SK-N-SH treated with all-trans-retinoic acid at 6 μM for 48 hours (cell line): ENCODE measurements around the gene FCHSD2.
"Not testable (repeated sequence)": the region's sequence is repeated elsewhere in the genome, so short reads cannot be mapped to it uniquely, and the experiment has no call there.

Experiments
- ATAC-seq: fragments of 200-7000 bp; cut with Tn5 transposase; 3 replicates; pipeline ENCODE4 v1.9.1; 2020; ENCODE audit warnings: mild to moderate bottlenecking, moderate library complexity
- BACH2 ChIP-seq: fragments of 250-450 bp; sonication (Bioruptor Pico); IDR thresholded peaks from 2 replicates; pipeline ENCODE4 v1.9.0; 2021; ENCODE audit warnings: mild to moderate bottlenecking, borderline replicate concordance
- CREB5 ChIP-seq: fragments of 250-450 bp; sonication (Bioruptor Pico); IDR thresholded peaks from 2 replicates; pipeline ENCODE4 v1.5.1; 2020; ENCODE audit warnings: low read depth, mild to moderate bottlenecking, moderate library complexity
- CSDC2 ChIP-seq: fragments of 250-450 bp; sonication (Bioruptor Pico); IDR thresholded peaks from 2 replicates; pipeline ENCODE4 v1.5.0; 2020; ENCODE audit warnings: mild to moderate bottlenecking, moderate library complexity
- CSRNP3 ChIP-seq: fragments of 250-450 bp; sonication (Bioruptor Pico); IDR thresholded peaks from 2 replicates; pipeline ENCODE4 v1.5.1; 2021; ENCODE audit warnings: mild to moderate bottlenecking, moderate library complexity
- ESRRG ChIP-seq: fragments of 250-450 bp; sonication (Bioruptor Pico); IDR thresholded peaks from 2 replicates; pipeline ENCODE4 v1.6.1; 2021; ENCODE audit warnings: mild to moderate bottlenecking
- GLIS3 ChIP-seq: fragments of 250-450 bp; sonication (Bioruptor Pico); IDR thresholded peaks from 2 replicates; pipeline ENCODE4 v1.5.0; 2020; ENCODE audit warnings: mild to moderate bottlenecking, moderate library complexity
- ISL1 ChIP-seq: fragments of 250-450 bp; sonication (Bioruptor Pico); IDR thresholded peaks from 2 replicates; pipeline ENCODE4 v2.1.2; 2022; ENCODE audit warnings: mild to moderate bottlenecking, moderate library complexity
- OSR1 ChIP-seq: fragments of 250-450 bp; sonication (Bioruptor Pico); IDR thresholded peaks from 2 replicates; pipeline ENCODE4 v1.8.0; 2022; ENCODE audit warnings: moderate library complexity, mild to moderate bottlenecking, inconsistent platforms
- PATZ1 ChIP-seq: fragments of 250-450 bp; sonication (Bioruptor Pico); IDR thresholded peaks from 2 replicates; pipeline ENCODE4 v1.8.0; 2020; ENCODE audit warnings: mild to moderate bottlenecking, moderate library complexity, borderline replicate concordance
- POU6F1 ChIP-seq: fragments of 250-450 bp; sonication (Bioruptor Pico); IDR thresholded peaks from 2 replicates; pipeline ENCODE4 v1.8.0; 2021; ENCODE audit warnings: low read depth, mild to moderate bottlenecking, moderate library complexity, borderline replicate concordance
- PPARA ChIP-seq: fragments of 250-450 bp; sonication (Bioruptor Pico); IDR thresholded peaks from 2 replicates; pipeline ENCODE4 v1.5.0; 2020; ENCODE audit warnings: mild to moderate bottlenecking, borderline replicate concordance
- RARB ChIP-seq: fragments of 250-450 bp; sonication (Bioruptor Pico); IDR thresholded peaks from 2 replicates; pipeline ENCODE4 v1.8.0; 2021; ENCODE audit warnings: mild to moderate bottlenecking, moderate library complexity
- TCF4 ChIP-seq: fragments of 250-450 bp; sonication (Bioruptor Pico); IDR thresholded peaks from 2 replicates; pipeline ENCODE4 v1.8.0; 2021; ENCODE audit warnings: mild to moderate bottlenecking, moderate library complexity, borderline replicate concordance
- TSHZ2 ChIP-seq: fragments of 250-450 bp; sonication (Bioruptor Pico); IDR thresholded peaks from 2 replicates; pipeline ENCODE4 v1.5.0; 2020; ENCODE audit warnings: mild to moderate bottlenecking, moderate library complexity
- ZC3H10 ChIP-seq: fragments of 250-450 bp; sonication (Bioruptor Pico); IDR thresholded peaks from 2 replicates; pipeline ENCODE4 v1.5.1; 2021; ENCODE audit warnings: mild to moderate bottlenecking, moderate library complexity
- ZFP3 ChIP-seq: fragments of 250-450 bp; sonication (Bioruptor Pico); IDR thresholded peaks from 2 replicates; pipeline ENCODE4 v1.5.0; 2020; ENCODE audit warnings: mild to moderate bottlenecking, moderate library complexity
- ZFP30 ChIP-seq: fragments of 450-650 bp; formaldehyde crosslinking; IDR thresholded peaks from 2 replicates; pipeline ENCODE4 v1.5.0; 2022; ENCODE audit warnings: mild to moderate bottlenecking, moderate library complexity
- ZNF565 ChIP-seq: fragments of 450-650 bp; formaldehyde crosslinking; conservative IDR thresholded peaks from 2 replicates; pipeline ENCODE4 v1.5.0; 2020; ENCODE audit warnings: low read depth, mild to moderate bottlenecking, moderate library complexity
- ZNF70 ChIP-seq: fragments of 450-650 bp; formaldehyde crosslinking; IDR thresholded peaks from 2 replicates; pipeline ENCODE4 v1.5.0; 2020; ENCODE audit warnings: mild to moderate bottlenecking, moderate library complexity
- ZNF8 ChIP-seq: fragments of 450-650 bp; formaldehyde crosslinking; IDR thresholded peaks from 2 replicates; pipeline ENCODE4 v1.5.0; 2020; ENCODE audit warnings: mild to moderate bottlenecking, moderate library complexity

FCHSD2 gene

GRCh38 chr11:72812967-72813739 lies 329.0 kb downstream of the FCHSD2 start (continued):
- no peak for TF ChIP-seq CSRNP3 (CRISPR knock-in tag)
- TF ChIP-seq GLIS3, result no peak
- no peak for TF ChIP-seq OSR1 (CRISPR knock-in tag)
- TF ChIP-seq ZNF565 (CRISPR knock-in tag), result no peak
- TF ChIP-seq PPARA (CRISPR knock-in tag), result no peak
- TF ChIP-seq CREB5, result no peak
- TF ChIP-seq CSDC2, result no peak

- TF ChIP-seq ISL1 (no peak), ZNF70 (no peak), ZFP30 (CRISPR knock-in tag) (no peak), CSDC2 (no peak), BACH2 (CRISPR knock-in tag) (no peak), TCF4 (CRISPR knock-in tag) (no peak), RARB (CRISPR knock-in tag) (no peak), ZFP3 (CRISPR knock-in tag) (no peak), TSHZ2 (CRISPR knock-in tag) (no peak), OSR1 (CRISPR knock-in tag) (no peak), ZNF8 (CRISPR knock-in tag) (no peak), PPARA (CRISPR knock-in tag) (no peak), CSRNP3 (CRISPR knock-in tag) (no peak), ESRRG (no peak), POU6F1 (CRISPR knock-in tag) (no peak), GLIS3 (no peak), CREB5 (no peak), ZNF565 (CRISPR knock-in tag) (no peak), PATZ1 (CRISPR knock-in tag) (no peak), ZC3H10 (no peak)
- peak; percentile 0; the same call in 1 of the 3 replicates for ATAC-seq
Observed at GRCh38 chr11:72812604-72812966, 329.5 kb downstream of the FCHSD2 start.

GRCh38 chr11:72811686-72812085 lies 330.4 kb downstream of the FCHSD2 start:
- ATAC-seq, result not testable (repeated sequence)
